Suppressor macrophage treated with lipopolysaccharide for 1 hour (primary cell): ENCODE measurements around the gene LINC00237.

Experiments used
- DNase-seq, 3 donors: peaks; one replicate each; pipeline ENCODE4 v3.0.0-alpha.2; 2020 to 2022

LINC00237 gene

GRCh38 chr20:21046413-21047070, 59.6 kb downstream of the LINC00237 start:
- no peak for DNase-seq
